GM06990 (cell line): Measurements from ENCODE around the gene DNAH12.

Experiments used
- DNase-seq: peaks from one replicate; pipeline ENCODE4 v3.0.0-alpha.2; 2011; ENCODE audit not compliant: insufficient read length; ENCODE audit errors: extremely low read depth
- H3K27me3 ChIP-seq: replicated peaks from 2 replicates; pipeline ENCODE4 v1.6.0; 2011; ENCODE audit warnings: low read length; ENCODE audit not compliant: control insufficient read depth, insufficient read depth
- H3K36me3 ChIP-seq: 2 replicates; pipeline ENCODE4 v1.5.1; 2011; ENCODE audit warnings: low read length; ENCODE audit not compliant: control insufficient read depth, insufficient read depth
- H3K4me3 ChIP-seq: replicated peaks from 2 replicates; pipeline ENCODE4 v1.5.1; 2011; ENCODE audit warnings: low read depth, mild to moderate bottlenecking, control low read depth, low read length
- CTCF ChIP-seq: IDR thresholded peaks from 2 replicates; pipeline ENCODE4 v1.5.1; 2011; ENCODE audit warnings: low read length, control low read depth, mild to moderate bottlenecking, inconsistent platforms; ENCODE audit not compliant: insufficient read depth, poor library complexity, severe bottlenecking

Gene DNAH12

GRCh38 chr3:57393977-57394376, 150.2 kb downstream of the DNAH12 start:
- H3K4me3 ChIP-seq, result no peak overlapping the region
- no peaks in the 10 kb centered on the region for H3K36me3 ChIP-seq
- TF ChIP-seq CTCF, result no peak
- H3K27me3 ChIP-seq, result no peaks in the 10 kb centered on the region
- no peak for DNase-seq

- Histone ChIP-seq H3K4me3 (no peak overlapping the region), H3K27me3 (no peaks in the 10 kb centered on the region), H3K36me3 (no peaks in the 10 kb centered on the region)
- TF ChIP-seq CTCF, result no peak
- DNase-seq, result no peak
These were observed 152.4 kb downstream of the DNAH12 start for GRCh38 chr3:57391767-57392166.

- Histone ChIP-seq H3K4me3 (no peak overlapping the region), H3K27me3 (no peaks in the 10 kb centered on the region), H3K36me3 (no peaks in the 10 kb centered on the region)
- no peak for TF ChIP-seq CTCF
- no peak for DNase-seq
These were observed 154.9 kb downstream of the DNAH12 start for GRCh38 chr3:57389271-57389670.

GRCh38 chr3:57386307-57386706, 157.8 kb downstream of the DNAH12 start:
- Histone ChIP-seq H3K4me3 (no peak overlapping the region), H3K27me3 (no peaks in the 10 kb centered on the region), H3K36me3 (no peaks in the 10 kb centered on the region)
- no peak for TF ChIP-seq CTCF
- no peak for DNase-seq

- H3K36me3 ChIP-seq, result no peaks in the 10 kb centered on the region
- H3K27me3 ChIP-seq, result no peaks in the 10 kb centered on the region
- TF ChIP-seq CTCF, result no peak
- DNase-seq, result no peak
- no peak overlapping the region for H3K4me3 ChIP-seq
These were observed 158.6 kb downstream of the DNAH12 start for GRCh38 chr3:57385498-57385897.

- Histone ChIP-seq H3K27me3 (no peaks in the 10 kb centered on the region), H3K4me3 (no peak overlapping the region), H3K36me3 (no peaks in the 10 kb centered on the region)
- no peak for TF ChIP-seq CTCF
- DNase-seq, result no peak
These were observed 160.3 kb downstream of the DNAH12 start for GRCh38 chr3:57383838-57384237.
